Ishikawa (cell line): ENCODE data around the gene ZIC2.

Experiments used
- EGR1 ChIP-seq: IDR thresholded peaks from 2 replicates; pipeline ENCODE4 v1.6.1; 2012
- MAX ChIP-seq: IDR thresholded peaks from 2 replicates; pipeline ENCODE4 v1.6.1; 2012
- RAD21 ChIP-seq: IDR thresholded peaks from 2 replicates; pipeline ENCODE4 v1.6.1; 2012; ENCODE audit warnings: low read depth
- TAF1 ChIP-seq: IDR thresholded peaks from 2 replicates; pipeline ENCODE4 v1.6.1; 2012; ENCODE audit warnings: low read depth, mild to moderate bottlenecking

- TF ChIP-seq TAF1 (no peak), MAX (no peak), EGR1 (no peak), RAD21 (no peak)
Measured at GRCh38 chr13:99949679-99950413, 31.7 kb upstream of the ZIC2 start.
